DMS 273 treated with DMSO at 0.1 percent for 48 hours (cell line): ENCODE data around the gene PSMF1.

Source experiments
- DNase-seq: peaks from one replicate; lab custom pipeline; 2025; lab: John Stamatoyannopoulos, UW

PSMF1 gene

GRCh38 chr20:1118336-1119127 is at the start of gene PSMF1:
Gene PSMF1, plus strand, starts transcription at chr20:1118602. Its CDS starts 172 bp downstream, at chr20:1118774.
- DNase-seq = peak; percentile 76

GRCh38 chr20:1072258-1072657 is 46.1 kb upstream of the PSMF1 start:
- no peak for DNase-seq

DNA sequence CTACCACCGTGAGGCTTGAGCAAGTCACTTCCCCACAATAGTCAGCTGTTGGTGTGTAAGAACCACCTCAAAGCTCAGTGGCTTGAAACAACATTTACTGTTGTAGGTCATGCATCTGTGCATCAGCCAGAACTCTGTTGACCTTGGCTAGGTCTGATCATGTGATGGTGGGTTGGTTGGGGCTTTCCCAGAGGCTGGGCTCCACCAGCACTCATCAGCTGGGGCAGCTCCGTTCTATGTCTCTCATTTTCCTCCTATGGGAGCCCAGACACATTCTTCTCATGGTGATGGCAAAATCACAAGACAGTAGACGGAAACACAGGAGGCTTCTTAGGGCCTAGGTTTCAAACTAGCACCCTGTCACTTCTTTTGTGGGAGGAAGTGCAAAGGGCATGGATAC is 42.8 kb upstream of the PSMF1 start:
- no peak for DNase-seq

GRCh38 chr20:1081891-1082290 is 36.5 kb upstream of the PSMF1 start:
- no peak for DNase-seq

DNA sequence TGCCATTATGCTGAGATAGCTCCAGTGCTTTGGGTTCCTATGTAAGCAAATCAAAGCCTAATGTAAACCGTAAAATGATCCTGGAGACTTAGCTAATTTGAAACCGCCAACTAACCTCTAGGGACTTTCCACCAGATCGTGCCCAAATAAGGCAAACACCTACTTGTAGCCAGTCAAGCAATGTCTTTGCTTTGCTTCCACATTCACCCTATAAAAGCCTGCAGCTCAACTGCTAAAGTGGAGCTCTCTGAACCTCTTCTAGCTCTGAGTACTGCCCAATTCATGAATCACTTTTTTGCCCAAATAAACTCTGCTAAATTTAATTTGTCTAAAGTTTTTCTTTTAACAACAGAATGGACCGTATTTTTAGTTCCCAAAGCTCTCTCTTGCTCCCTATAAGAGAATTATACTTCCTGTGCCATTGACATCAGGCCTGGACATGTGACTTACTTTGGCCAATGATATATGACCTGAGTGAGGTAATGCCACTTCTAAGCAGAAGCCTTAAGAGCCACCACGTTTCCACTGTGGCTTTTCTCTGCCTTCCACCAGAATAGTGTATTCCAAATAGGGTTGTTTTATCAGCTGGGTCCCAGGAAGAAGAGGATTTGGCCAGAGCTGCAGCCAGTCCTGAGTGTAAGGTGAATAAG is 34.8 kb upstream of the PSMF1 start:
- DNase-seq = no peak

DNA sequence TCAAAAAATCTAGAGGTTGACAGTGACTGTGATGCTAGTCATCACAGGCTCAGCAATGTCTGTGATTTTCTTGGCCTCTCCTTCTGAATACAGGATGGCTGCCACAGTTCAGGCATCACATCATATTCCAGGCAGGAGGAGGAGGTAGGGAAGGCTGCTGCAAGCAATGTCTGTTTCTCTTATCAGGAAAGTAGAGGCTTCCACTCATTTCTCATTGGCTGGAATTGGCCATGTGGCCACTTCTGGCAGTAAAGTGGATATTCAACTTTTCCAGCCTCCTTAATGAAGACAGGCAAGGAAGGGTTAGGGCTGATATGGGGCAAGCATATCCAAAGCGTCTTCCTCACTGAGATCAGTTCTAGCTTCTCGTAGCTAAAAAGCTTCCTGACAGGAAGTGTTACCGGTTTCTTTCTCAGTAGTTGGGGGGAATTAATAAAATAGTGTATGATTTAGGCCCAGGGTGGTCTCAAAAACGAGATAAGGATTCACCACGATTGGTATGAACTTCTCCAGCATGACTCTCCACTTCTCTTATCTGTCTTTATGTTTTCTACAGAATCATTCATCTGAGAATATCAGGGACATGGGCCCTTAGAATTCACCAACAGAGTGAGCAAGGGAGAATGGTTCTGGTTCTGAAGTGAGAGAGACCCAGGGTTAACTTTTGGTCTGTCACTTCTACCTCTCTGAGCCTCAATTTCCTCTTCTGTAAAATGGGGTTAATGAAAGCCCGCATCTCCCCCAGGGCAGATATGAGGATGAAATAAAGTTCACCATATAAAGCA is 32.7 kb upstream of the PSMF1 start:
- no peak for DNase-seq

GRCh38 chr20:1086277-1087213 is 31.9 kb upstream of the PSMF1 start:
- no peak for DNase-seq

GRCh38 chr20:1087311-1087905 is 31.0 kb upstream of the PSMF1 start:
- DNase-seq = peak; percentile 43

DNA sequence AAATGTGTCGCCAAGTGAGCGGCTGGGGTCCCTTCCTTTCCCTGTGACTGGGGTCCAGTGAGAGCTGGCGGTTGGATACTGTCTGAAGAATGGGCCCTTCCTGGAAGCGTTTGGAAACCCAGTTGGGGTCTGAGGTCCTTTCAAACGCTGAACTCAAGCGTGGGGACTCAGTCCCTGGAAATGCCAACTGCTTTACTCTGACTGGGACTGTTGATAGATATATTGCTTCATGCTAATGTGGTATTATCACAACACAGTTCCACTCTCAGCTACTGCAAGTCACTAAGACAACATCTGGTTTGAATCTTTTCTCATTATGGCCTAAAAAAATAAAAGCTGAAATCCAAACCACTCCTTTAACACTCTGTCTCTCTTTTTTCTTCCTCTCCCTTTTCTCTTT is 23.7 kb upstream of the PSMF1 start:
- no peak for DNase-seq

DNA sequence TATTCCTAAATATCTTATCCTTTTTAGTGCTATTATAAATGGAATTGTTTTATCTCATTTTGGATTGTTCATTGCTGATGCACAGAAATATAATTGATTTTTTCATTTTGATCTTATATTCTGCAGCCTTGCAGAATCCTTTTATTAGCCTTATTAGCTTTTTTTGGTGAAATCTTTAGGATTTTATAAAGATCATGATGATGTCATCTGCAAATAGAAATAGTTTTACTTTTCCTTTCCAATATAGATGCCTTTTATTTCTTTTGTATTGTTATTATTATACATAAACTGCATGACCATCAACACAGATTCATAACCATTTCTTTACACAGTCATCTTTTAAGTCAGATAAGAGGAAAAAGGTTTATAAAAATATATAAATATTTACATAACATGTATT is 16.9 kb upstream of the PSMF1 start:
- no peak for DNase-seq

DNA sequence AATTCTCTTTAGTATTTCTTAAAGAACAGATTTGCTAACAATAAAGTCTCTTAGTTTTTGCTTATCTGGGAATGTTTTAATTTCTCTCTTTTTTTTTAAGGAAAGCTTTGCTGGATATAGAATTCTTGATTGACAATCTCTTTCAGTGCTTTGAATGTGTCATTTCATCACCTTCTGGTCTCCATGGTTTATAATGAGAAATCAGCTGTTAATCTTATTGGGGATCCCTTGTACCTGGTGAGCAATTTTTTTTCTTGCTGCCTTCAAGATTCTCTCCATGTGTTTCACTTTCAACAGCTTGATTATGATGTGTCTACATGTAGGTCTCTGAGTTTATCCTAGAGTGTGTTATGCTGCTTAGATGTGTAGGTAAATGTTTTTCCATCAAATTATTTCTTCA is 16.4 kb upstream of the PSMF1 start:
- DNase-seq = no peak

DNA sequence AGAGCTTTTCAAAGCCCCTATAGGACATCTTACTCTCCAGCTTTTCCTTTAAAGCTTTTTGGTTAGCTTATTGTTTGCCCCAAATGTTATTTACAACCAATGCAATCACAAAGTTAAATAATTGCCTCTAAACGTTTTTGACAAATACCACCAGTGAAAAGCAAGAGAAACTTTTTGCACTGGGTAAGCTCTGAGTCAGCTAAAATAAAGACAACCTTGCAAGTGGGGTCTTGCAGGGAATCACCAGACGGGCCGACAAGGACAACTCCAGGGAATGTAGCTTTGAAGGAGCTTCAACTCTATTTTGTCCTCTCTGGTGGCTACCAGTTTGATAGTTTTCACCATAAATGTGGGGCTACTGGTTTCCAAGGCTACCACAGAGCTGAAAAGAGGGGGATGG is 14.7 kb upstream of the PSMF1 start:
- DNase-seq = no peak

DNA sequence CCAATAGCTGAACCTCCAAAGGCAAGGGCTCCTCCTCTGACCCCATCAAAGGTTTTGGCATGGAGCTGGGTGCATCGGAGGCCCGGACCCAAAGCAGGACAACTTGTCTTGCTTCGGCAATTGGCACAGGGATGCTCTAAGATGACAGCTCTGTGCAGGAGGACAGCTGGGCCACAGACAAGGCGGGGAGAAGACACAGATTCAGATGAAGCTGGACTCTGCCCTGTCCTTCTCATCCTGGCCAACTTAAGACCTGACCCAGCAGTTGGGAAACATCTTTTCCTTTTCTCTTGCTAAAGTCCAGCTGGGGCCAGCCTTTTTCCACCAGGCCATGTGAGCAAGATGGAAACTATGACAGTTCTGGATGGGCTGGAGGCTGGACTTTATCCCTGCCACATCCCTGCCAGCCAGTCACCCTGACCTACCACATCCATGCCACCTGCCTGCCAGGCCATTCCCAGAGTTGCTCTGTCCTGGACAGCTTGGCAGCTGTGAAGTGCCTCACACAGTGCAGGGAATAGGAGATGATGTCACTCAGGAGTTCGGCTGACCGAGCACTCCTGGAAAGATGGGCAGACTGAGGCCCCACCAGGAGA is 12.7 kb upstream of the PSMF1 start:
- DNase-seq = no peak

DNA sequence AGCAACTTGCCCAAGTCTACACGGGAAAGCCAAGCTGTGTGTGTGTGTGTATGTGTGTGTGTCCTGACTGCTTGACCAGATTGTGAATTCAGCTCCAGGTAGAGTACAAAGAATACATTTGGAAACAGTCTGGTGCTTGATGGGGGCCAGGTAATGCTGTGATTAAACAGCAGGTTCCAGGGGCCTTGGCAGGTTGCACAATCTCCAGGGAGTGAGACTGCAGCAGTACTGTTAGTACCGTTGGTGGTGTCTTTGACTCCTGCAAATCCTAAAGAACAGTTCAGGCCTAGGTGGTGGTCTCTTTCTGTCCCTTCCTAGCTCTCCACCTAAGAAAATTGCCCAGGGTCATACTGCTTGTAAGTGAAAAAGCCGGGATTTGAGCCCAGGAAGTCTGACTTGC is 11.2 kb upstream of the PSMF1 start:
- no peak for DNase-seq

DNA sequence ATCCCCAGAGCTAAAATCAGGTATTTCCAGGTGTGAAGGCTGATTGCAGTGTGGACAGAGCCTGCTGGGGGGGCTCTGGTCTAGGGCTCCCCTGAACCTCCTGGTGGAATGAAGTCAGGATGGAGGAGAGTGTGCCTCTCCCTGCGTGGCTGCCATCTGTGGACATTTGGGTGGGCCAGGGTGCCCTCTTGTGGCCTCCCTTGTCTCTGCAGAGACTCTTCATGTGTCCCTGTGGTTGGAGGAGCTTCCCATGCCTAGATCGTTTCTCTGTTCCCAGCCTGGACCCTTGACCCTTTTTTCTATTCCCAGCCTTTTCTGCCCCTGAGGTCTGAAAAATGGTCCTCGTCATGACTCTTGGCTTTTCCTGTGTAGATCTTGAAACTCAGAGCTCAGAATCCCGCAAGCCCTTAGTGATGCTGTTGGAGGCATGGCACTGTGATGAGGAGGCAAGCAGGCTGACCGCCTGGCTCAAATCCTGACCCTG is 9.9 kb upstream of the PSMF1 start:
- DNase-seq = peak; percentile 4

GRCh38 chr20:1112908-1113307 is 5.5 kb upstream of the PSMF1 start:
- DNase-seq = no peak

GRCh38 chr20:1118004-1118335 is 432 bp upstream of the PSMF1 start:
- no peak for DNase-seq

DNA sequence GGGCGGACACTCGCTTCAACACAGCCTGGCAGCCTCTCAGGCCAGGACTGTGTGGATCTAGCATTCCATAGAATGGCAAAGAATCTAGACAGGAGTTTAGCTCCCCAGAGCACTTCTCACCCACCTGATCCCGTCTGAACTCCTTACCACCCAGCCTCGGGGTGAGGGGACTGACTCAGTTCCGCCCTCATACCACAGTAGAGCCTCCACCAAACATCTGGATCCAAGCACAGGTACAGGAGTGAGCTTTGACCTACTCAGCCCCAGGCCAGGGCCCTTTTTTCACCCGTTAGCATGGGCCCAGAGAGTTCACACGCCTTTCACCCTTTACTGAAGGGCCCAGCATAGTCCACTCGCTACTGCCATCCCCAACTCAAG is 715 bp downstream of the PSMF1 start:
- no peak for DNase-seq

- DNase-seq = no peak
These were observed 1.1 kb downstream of the PSMF1 start for GRCh38 chr20:1119524-1119923.

DNA sequence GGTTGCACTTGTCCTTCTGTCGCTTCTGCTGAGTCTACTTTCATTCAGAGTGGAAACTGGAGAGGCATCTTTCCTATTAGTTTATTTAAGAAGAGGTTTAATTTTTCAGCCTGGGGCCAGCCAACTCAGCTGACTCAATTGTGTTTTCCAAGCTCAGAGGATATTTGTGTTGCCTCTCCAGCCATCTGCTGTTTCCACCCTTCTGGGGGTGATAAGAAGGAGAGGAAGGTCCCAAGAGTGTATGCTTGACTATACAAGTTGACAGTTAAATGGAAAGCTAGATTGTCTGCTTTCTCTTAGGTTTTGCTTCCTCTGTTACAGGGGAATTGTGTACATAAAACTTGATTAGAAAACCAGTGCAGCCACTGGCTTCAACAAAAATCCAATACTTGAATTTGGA is 3.0 kb downstream of the PSMF1 start:
- DNase-seq = peak; percentile 17
